Stimulated activated CD4-positive, alpha-beta T cell treated with anti-CD3 and anti-CD28 coated beads, Interleukin-4, amount 100 ng/mL, for 4 hours (primary cell): ENCODE results near the gene NAV1.
"Not testable (repeated sequence)": the region's sequence is repeated elsewhere in the genome, so short reads cannot be mapped to it uniquely, and the experiment has no call there.

ENCODE experiments used
- DNase-seq, 2 experiments: peaks; one replicate each; pipeline ENCODE4 v3.0.0-alpha.2; 2020

NAV1 gene

DNA sequence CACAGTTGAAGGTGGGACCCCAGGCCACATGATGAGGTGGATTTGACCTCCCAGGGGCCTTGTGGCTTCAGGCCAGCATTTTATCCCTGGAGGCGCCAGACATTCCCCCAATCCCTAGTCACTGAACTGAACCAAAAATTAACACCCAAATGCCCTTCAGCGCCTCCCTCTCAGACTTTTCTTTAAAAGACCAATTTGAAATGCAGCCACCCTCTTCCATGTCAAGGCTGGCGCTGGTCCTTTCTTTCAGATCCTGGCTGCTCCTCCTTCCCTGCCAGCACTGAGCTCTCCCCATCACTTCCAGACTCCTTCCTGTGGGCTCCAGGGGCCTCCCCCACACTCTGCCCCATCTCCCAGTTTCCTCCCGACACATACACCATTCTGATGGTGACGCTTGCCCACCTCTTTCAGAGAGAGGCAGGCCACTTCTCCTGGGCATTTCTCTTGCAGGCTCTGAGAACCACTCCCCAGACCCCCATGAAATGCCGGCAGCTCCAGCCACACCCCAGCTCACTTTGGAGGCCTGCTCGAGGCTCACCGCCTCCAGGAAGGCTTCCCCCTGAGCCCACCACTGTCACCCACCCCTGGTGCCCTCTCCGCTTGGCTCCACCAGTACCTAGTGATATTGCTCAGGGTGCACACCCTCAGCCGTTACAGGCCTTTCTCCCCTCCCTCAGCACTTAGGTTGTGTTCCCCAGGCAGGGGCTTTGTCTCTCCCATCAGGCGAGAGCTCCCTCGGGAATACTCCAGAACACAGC, 27.0 kb downstream of the NAV1 start:
- DNase-seq, result no peak

DNA sequence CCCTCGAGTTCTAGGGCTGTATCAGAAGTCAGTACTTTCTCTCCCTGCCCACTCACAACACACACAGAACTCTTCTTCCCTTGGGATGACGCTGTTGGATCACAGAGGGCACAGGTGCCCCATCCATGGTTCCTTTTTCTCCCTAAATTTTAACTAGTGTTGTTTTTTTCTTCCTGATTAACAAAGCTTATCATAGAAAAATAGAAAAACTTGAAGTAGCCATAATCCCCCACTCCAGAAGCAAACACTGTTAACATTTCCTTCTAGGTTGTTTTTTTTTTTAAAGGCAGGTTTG, 27.5 kb downstream of the NAV1 start:
- DNase-seq, result no peak

DNA sequence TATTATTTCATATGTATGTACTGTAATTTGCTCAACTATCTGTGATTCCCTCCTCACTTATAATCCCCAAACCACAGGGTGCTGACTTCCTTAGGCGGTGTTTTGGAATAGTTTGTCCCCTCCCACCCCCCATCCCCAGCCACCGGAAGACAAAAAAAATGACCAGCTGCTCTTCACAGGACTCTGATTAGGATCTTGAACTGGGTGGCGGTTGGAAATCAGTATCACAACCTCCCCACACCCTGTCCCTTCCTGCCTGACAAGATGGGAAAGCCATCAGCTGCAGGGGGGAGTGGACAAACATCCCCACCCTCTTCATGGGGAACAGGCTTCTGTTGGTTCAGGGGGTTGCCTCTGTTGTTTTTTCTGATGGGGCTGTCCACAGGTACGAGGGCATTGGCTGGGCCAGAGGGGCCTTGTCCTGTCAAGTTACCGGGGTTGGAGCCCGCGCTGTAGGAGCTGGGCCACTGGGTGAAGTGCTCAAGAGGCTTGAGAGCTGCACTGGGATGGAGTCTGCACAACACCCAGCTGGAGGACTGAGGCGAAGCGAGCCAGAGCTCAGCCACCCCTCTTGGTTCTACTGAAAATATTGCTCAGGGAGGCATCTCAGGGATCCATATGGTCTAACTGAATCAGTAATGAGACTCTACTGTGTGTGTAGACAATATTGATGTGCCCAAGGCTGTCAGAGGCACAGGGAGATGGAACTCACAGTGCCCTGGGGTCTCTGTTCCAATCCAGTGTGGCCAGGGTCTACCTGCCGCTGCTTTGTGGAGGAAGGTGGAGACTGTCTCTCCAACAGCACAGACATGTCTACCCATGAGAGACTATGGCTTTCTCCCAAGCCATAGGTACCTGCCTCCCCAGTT, 28.2 kb downstream of the NAV1 start:
- DNase-seq, result no peak

DNA sequence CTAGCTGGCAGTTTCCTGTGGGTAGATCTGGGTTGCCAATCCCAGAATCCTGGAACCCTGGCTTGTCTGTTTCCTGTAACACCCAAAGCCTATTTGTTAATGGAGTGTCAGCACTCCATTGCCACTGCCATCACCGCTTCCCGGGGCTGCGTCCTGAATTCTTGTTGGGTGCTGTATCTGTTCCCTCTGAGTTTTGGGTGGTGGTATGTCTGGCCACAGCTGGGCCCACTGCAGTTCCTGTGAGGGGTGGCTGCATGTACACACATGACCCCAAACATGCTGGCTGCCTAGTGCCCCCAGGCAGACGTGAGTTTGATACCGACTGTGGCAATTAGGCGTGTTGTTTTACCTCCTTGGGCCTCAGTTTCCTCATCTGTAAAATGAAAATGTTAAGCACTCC, 29.3 kb downstream of the NAV1 start:
- DNase-seq, result no peak

DNA sequence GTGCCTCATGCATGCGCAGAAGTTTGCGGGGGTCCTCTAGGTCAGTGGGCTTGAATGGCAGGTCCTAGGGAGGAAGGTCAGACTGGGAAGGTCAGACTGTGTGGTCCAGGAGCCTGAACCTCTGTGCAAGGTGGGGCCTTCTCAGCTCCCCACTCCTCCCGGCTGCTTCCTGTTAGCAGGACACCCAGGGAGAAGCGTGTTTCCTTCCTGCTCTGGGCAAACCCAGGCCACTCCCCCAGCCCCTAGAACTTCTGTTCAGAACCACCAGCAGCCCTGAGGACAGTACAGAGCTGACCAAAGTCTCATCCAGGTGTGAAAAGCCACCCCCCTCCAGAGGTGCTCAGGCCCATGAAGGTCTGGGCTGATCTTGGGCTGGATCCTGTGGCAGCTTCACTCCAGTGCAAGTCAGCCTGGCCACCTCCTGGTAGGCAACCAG, 29.9 kb downstream of the NAV1 start:
- no peak for DNase-seq

DNA sequence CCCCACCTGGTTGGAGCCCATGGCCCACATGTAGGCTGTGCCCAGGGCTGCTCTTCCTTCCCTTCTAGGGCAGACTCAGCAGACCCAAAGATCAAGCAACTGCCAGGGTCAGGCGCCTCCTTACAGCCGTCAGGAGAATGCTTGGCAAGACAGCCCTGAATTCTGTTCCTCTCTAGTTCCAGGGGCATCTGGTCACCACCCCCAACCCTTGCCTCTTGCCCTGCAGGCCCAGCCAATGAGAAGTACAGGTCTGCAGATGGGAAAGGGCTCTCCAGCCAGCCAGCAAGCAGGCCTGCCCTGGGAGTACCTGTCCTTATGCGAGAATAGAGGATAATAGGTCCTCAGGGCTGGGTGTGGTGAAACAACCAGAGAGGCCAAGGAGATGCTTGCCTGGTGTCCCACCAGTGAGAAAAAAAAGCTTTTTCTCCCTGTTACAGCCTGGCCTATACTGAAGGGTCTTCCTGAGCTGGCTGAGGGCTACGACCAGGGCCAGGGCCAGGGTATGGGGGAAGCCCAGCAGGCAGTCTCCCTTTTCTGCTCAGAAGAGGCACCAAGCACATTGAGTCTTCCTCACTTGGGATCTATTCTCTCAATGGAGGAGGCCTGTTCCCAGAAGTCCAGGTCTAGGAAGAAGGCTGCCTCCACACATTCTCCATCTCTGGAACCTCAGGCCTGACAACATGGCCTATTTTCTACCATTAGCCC, 31.4 kb downstream of the NAV1 start:
- no peak for DNase-seq

DNA sequence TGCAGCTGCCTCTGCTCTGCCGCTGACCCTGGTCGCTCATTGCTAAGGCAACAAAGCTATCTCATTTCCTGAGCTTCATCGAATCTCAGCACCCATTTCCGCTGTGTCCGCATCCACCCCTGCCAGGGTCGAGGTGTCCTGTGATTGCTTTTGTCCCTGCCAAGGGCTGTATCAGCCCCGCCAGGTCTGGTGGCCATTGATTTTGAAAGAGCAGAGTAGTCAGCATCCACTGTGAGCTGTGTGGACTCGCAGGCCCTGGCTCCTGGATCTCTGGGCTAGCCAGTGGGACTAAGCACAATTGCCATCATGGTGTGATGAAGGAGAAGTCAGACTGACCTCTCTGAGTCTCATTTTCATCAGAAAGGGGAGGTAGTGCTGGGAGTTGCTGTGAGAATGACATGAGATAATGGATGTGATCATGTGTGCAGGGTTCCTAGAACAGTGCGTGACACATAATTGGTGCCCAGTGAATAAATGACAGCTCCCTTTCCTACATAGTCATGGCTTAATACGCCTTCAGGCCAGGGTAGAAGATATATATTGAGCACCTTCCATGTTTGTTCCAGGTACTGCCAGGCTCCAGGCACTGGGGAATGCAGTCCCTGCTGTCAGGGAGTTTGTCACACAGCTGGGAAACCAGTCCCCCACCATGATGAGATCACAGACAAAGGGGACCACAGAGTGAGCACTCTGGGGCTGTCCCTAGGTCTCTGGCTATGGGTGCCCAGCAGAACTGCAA, 32.1 kb downstream of the NAV1 start:
- DNase-seq, result no peak

DNA sequence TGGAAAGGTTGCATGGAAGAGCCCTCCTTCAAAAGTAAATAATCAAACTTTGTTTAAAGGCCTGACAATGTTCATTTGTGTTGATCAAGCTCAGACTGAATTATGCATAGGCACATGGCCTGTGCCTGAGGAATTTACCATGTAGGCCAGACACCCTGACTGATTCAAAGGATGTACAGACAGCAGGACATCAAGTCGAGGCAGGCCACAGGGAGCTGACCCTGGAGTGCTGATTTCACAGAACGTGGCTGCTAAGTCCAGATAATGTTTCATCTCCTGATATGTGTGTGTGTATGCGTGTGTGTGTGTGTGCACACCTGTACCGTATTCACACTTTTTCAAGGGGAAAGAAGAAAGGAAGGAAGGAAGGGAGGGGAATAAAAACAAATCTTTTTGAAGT, 34.1 kb downstream of the NAV1 start:
- no peak for DNase-seq

DNA sequence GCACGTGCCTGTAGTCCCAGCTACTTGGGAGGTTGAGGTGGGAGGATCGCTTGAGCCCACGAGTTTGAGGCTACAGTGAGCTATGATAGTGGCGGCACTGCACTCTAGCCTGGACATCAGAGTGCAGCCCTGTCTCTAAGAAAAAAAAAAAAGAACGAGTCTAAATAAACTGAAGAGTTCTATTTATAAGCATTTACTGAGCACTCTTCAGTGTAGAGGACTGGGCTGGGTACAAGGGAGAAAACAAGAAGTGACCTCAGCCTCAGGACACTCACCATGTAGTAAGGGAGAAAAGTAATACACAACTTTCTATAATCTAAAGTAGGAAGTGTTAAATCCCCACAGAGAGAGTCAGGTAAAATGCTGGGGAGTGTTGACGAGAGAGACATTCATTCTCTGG, 35.0 kb downstream of the NAV1 start:
- no peak for DNase-seq

DNA sequence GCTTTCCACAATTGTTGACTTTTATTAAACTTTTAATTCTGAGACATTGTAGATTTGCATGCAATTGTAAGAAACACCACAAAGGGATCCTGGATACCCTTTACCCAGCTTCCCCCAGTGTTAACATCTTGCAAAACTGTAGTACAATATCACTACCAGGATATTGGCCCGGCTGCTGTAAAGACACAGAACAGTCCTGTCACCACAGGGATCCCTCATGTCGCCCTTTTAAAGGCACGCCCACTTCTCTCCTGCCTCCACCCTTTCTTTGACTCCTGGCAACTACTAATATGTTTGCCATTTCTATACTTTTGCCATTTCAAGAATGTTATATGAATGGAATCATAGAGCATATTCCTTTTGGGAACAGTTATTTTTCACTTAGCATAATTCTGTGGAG, 37.0 kb downstream of the NAV1 start:
- DNase-seq, result no peak

DNA sequence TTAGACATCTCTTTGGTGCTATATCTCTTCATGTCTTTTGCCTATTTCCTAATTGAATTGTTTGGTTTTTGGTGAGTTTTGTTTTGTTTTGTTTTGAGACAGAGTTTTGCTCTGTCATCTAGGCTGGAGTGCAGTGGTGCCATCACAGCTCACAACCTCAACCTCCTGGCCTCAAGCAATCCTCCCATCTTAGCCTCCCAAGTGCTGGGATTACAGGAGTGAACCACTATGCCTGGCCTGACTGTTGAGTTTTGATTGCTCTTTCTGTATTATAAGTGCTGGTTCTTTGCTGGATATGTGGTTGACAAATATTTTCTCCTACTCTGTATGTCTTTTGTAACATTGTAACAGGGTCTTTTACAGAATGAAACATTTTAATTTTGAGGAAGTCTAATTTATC, 38.0 kb downstream of the NAV1 start:
- no peak for DNase-seq

DNA sequence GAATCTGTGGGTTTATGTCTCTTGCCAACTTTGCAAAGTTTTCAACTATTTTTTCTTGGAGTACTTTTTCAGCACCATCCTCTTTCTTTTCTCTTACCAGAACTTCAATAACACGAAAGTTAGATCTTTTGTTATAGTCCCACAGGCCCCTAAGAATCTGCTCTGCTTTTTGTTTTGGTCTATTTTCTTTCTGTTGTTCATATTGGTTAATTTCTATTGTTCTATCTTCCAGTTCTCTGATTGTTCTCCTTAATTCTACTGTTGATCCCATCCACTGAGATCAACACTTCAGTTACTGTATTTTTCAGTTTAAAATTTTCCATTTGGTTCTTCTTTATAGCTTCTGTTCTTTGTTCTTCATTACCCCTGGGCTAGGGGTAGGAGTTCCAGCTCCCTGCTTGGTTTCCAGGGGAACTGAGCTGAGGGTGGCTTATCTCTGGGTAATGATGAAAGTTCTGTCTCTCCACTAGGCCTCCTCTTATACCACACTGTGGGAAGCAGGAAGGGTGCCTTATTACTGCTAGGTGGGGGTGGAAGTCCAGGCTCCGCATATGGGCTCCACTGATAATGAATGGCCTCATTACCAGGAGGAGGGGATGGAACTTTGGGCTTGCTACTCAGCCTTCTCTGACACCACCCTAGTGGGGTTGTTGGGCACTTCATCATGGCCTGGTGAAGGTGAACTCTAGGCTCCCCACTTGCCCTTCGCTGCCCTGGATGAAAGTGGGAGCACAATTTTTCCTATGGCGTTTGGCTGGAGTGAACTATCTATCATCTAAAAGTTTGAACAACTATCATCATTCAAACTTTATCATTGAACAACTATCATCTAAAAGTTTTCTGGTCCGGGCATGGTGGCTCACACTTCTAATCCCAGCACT, 39.3 kb downstream of the NAV1 start:
- no peak for DNase-seq

DNA sequence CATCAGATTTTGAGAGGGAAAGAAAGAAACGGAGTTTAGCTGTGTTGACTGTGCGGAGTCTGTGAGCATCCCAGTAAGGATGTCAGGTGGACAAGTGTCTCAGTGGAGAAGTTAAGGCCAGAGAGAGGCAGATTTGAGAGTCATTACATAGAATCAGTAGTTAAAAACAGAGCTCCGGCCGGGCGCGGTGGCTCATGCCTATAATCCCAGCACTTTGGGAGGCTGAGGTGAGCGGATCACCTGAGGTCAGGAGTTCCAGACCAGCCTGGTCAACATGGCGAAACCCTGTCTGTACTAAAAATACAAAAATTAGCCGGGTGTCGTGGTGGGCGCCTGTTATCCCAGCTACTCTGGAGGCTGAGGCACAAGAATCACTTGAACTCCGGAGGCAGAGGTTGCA, 42.4 kb downstream of the NAV1 start:
- DNase-seq, result not testable (repeated sequence)

DNA sequence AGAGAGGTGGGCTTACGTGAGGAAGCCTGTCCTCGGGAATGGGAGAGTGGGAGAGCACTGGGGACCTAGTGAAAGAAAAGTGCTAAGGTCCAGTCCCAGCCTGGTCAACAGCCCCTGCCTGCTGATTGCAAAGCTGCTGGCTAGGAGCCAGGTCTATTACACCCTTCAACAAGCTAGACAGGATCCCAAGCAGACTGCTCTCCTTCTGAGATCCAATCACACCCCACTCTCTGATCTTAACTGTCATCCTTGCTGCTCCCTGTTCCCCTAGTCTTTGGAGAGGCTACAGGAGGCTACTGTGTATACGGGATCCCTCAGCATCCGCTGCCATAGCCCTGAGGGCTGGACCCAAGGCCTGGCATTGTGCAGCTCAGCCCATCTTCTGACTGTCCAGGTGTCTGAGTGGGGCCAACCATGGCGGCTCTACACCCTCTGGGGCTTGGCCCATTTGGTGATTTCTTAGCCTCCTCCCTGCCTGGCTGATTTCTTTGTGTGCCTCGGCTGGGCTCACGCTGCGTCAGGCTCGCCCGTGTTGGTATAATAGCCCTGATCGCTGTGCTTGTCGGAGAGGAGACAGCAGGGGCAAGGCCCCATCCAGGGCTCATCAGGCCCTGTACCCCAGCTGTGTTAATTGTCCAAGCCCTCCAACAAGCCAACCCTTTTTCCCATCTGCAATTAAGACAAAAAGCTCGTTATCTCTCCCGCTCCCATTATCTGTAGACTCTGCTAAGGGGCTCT, 43.9 kb downstream of the NAV1 start:
- DNase-seq, result no peak

DNA sequence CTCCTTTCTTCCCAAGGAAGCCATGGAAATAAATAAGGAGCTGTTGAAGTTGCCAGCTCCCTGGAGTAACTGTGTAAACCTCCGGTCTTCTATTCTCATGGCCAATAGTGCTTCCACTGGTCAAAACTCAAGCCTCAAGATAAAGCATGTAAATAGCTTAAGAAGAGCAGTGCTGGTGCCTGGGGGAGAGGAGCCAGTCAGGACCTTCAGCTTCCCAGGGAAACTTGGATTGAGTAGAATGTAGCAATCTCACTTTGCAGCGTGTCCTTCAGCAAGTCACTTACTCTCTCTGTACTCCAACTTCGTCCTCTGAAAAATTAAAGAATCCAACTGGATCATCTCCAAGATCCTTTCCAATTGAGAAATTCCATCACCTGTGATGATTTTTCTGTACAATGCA, 44.7 kb downstream of the NAV1 start:
- no peak for DNase-seq

DNA sequence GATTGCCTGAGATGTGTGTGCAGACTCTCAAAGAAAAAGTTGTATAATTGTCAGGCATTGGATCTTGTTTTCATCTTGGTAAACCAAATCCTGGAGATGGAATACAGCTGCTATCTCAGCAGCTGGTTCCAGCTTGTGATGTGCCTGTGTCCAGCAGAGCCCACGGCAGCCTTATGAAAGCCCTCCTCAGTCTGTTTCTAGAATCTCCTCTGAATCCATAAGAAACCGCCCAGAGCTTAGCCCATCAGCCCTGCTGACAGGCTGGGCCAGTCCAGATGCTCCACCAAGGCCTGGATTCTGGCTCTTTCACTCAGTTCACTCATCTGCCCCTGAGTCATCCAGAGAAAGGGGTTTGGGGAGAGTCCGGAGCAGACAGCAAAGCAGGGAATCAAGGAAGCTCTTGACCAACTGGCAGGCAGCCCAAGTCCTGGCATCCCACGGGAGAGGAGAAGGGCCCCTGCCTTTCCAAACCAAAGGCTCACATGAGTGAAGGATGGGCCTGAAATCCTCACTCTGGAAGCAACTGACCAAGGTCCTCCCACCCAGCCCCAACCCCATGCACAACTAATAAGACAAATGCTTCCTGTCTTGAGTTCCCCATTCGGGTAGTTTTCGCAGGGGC, 45.7 kb downstream of the NAV1 start:
- DNase-seq, result no peak

DNA sequence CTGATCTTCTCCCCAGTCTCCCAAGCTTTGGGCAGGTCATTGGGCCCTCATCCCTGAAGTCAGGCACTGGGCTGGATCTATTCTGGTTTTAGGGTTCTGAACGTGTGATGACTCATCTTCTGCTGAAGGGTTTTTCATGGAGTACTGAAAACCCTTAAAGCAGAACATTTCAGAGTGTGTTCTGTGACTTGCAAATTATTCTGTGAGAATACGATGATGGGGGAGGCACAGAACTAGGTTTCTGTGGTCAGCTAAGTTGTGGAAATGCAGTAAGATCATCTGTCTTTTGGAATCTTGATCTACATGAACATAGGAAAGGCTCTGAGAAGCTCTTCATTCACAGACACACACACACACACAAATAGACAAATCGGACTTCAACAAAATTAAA, 46.2 kb downstream of the NAV1 start:
- DNase-seq, result no peak

DNA sequence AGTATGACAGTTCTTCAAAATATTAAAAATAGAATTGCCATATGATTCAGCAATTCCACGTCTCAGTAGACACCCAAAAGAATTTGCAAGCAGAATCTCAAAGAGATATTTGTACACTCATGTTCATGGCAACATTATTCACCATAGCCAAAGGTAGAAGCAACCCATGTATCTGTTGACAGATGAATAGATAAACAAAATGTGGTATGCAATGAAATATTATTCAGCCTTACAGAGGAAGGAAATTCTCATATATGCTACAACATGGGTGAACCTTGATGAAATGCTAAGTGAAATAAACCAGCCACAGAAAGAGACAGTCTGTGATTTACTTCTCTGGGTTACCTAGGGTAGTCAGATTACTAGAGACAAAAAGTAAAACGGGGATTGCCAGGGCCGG, 47.0 kb downstream of the NAV1 start:
- DNase-seq, result no peak

DNA sequence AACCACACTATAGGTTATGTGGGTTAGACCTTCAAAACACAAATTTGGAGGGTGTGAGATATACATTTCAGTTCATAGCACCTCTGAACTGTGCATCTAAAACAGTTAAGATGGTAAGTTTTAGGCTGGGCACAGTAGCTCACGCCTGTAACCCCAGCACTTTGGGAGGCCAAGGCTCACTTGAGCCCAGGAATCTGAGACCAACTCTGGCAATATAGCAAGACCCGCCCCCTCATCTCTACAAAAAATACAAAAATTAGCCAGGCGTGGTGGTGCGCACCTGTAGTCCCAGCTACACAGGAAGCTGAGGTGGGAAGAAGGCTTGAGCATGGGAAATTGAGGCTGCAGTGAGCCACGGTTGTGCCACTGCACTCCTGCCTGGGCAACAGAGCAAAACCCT, 47.9 kb downstream of the NAV1 start:
- no peak for DNase-seq

DNA sequence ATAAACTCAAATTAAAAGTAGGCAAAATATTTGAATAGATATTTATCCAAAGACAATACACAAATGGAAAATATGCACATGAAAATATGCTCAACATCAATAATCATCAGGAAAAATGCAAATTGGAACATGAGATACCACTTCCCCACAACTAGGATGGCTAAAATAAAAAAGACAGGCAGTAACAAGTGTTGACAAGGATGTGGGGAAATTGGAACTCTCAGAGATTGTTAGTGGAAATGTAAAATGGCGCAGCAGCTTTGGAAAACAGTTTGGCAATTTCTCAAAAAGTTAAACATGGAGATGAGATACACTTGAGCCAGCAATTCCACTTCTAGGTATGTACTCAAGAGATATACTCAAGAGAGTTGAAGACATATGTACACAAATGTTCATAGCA, 48.8 kb downstream of the NAV1 start:
- no peak for DNase-seq
